Measurements from ENCODE around the gene GSTA2. TPM values are rescaled to one million over a fixed set of nuclear protein-coding genes. Genes with fewer than 3 reads are reported as not detected.
A peak's percentile ranks its signal among the peaks of the same experiment; 100 is the strongest.

The GSTA2 gene
- total RNA-seq, 1 experiment from 2014 or later, result not detected

GRCh38 chr6:52736145-52736544 is 27.1 kb downstream of the GSTA2 start:
- no peak overlapping the region for H3K4me3 Mint-ChIP-seq
- H3K4me2 ChIP-seq (ENCODE audit: insufficient read depth, insufficient read length, low read length), result no peak overlapping the region
- no CpG with 5 or more reads among the region's 1 CpG for WGBS (ENCODE audit: extremely low coverage, insufficient read length, low lambda C conversion rate)

More at GRCh38 chr6:52736145-52736544, 27.1 kb downstream of the GSTA2 start:
- H3K27me3 ChIP-seq (ENCODE audit: insufficient read depth, low read length), result no peaks in the 10 kb centered on the region
- no peak overlapping the region for H4K8ac ChIP-seq (replicated peaks; ENCODE audit: insufficient read length, low read depth, low read length)
- no peak for DNase-seq
- H2AK5ac ChIP-seq (ENCODE audit: insufficient read length, low read length), result no peak overlapping the region
- H2BK120ac ChIP-seq (ENCODE audit: low read depth, low read length, poor library complexity, severe bottlenecking), result no peak overlapping the region
- peaks cover 14% of the 10 kb centered on the region for H3K27me3 Mint-ChIP-seq (ENCODE audit: low read depth)
- no peak overlapping the region for H2BK20ac ChIP-seq (ENCODE audit: low read depth, low read length, poor library complexity, severe bottlenecking)
- peaks cover 2% of the 10 kb centered on the region; the same call in 1 of the 2 replicates for H3K4me1 ChIP-seq (ENCODE audit: insufficient read depth, low read length)
- H3K9me3 ChIP-seq (ENCODE audit: control insufficient read depth, low read depth, low read length), result no peaks in the 10 kb centered on the region
- no peak for TF ChIP-seq CTCF (conservative IDR thresholded peaks at IDR 0.05)
- no peak overlapping the region for H2AFZ ChIP-seq (ENCODE audit: low read length)
- no peak overlapping the region for H3K27ac ChIP-seq (ENCODE audit: insufficient read length, low read depth, low read length)
- no peak overlapping the region for H3K9ac ChIP-seq (ENCODE audit: extremely low read depth, insufficient read length, low read length)
- H3K14ac ChIP-seq (ENCODE audit: insufficient read depth, low read length), result no peak overlapping the region
- H3K79me1 ChIP-seq (ENCODE audit: insufficient read depth, low read depth, low read length, poor library complexity, severe bottlenecking), result no peaks in the 10 kb centered on the region
- no peak overlapping the region for H4K91ac ChIP-seq (ENCODE audit: insufficient read length, low read depth, low read length)
- no peaks in the 10 kb centered on the region for H3K79me2 ChIP-seq (ENCODE audit: insufficient read depth, low read length)
- no peak overlapping the region for H3K18ac ChIP-seq (ENCODE audit: insufficient read length, low read depth, low read length)
- H3K27ac Mint-ChIP-seq, result peak overlapping the region in 1 of 3 experiments; percentile 42; a peak in 1 of 7 replicates
- no peak overlapping the region for H3K23ac ChIP-seq (ENCODE audit: insufficient read length, low read depth, low read length)
- H3K4me1 Mint-ChIP-seq, result peaks cover 51 to 60% of the 10 kb centered on the region in 2 experiments
- H4K20me1 ChIP-seq (ENCODE audit: control insufficient read depth, insufficient read depth, insufficient read length), result no peaks in the 10 kb centered on the region
- H2BK15ac ChIP-seq (ENCODE audit: low read depth, low read length), result no peak overlapping the region
- H3K36me3 Mint-ChIP-seq (ENCODE audit: insufficient read depth in 1 of 3, low read depth in 3 of 3), result peaks cover 0 to 12% (median 3%) of the 10 kb centered on the region in 3 experiments; a peak in 5 of 7 replicates
- peaks cover 4 to 13% of the 10 kb centered on the region in 2 experiments for H3K9me3 Mint-ChIP-seq
- H2BK12ac ChIP-seq (ENCODE audit: insufficient read length, low read depth, low read length), result no peak overlapping the region
- no peak overlapping the region for H3K4ac ChIP-seq (ENCODE audit: low read depth, low read length)
- no peaks in the 10 kb centered on the region for H3K23me2 ChIP-seq (ENCODE audit: insufficient read length, low read depth, low read length, poor library complexity, severe bottlenecking)
- no peak overlapping the region for H3T11ph ChIP-seq (ENCODE audit: low read length)
- no peak overlapping the region for H3K56ac ChIP-seq (ENCODE audit: insufficient read length, low read depth, low read length)
- no peak overlapping the region for H4K5ac ChIP-seq (ENCODE audit: insufficient read length, low read depth, low read length)
- no peak overlapping the region for H2BK5ac ChIP-seq (ENCODE audit: insufficient read length, low read length)
